ENCODE results near the gene RAB27B. TPM values are rescaled to one million over a fixed set of nuclear protein-coding genes. Genes with fewer than 3 reads are reported as not detected.

RAB27B gene
- total RNA-seq, 1 experiment from 2014 or later, result 0.87 TPM

- Mint-ChIP-seq H3K36me3 (no peaks in the 10 kb centered on the region), H3K4me3 (no peak overlapping the region), H3K27me3 (ENCODE audit: low read depth) (no peaks in the 10 kb centered on the region), H3K27ac (no peak overlapping the region), H3K4me1 (peaks cover 11% of the 10 kb centered on the region), H3K9me3 (no peaks in the 10 kb centered on the region)
- TF ChIP-seq GABPB1 (CRISPR knock-in tag; IDR thresholded peaks at IDR 0.05), result no peak
- TF ChIP-seq IRF2 (CRISPR knock-in tag; IDR thresholded peaks at IDR 0.05; ENCODE audit: borderline replicate concordance, low read depth), result no peak
- no peak for TF ChIP-seq ZMAT4 (CRISPR knock-in tag; IDR thresholded peaks at IDR 0.05)
- TF ChIP-seq ATF3 (CRISPR knock-in tag; conservative IDR thresholded peaks at IDR 0.05), result no peak
- no peak for TF ChIP-seq CBFB (CRISPR knock-in tag; IDR thresholded peaks at IDR 0.05; ENCODE audit: low read depth)
- TF ChIP-seq TCF7 (CRISPR knock-in tag; IDR thresholded peaks at IDR 0.05; ENCODE audit: low read depth), result no peak
- no peak for TF ChIP-seq MXD4 (CRISPR knock-in tag; IDR thresholded peaks at IDR 0.05; ENCODE audit: borderline replicate concordance)
- TF ChIP-seq STAT6 (CRISPR knock-in tag; conservative IDR thresholded peaks at IDR 0.05; ENCODE audit: low read depth), result no peak
- no peak for TF ChIP-seq RORB (CRISPR knock-in tag; IDR thresholded peaks at IDR 0.05)
- no peak for TF ChIP-seq ZNF396 (CRISPR knock-in tag; IDR thresholded peaks at IDR 0.05; ENCODE audit: borderline replicate concordance)
- ATAC-seq (no peak), DNase-seq (ENCODE audit: low spot score) (no peak)
- POLR2A ChIA-PET, result no interaction called here
- CTCF ChIA-PET, result no interaction called here
Measured at GRCh38 chr18:54813305-54813704, 15.0 kb upstream of the RAB27B start.

- peaks cover 11% of the 10 kb centered on the region for H3K4me1 Mint-ChIP-seq
- TF ChIP-seq ZNF219 (CRISPR knock-in tag; IDR thresholded peaks at IDR 0.05; ENCODE audit: borderline replicate concordance) (no peak), NFYB (CRISPR knock-in tag; conservative IDR thresholded peaks at IDR 0.05; ENCODE audit: low read depth) (no peak), ATF6 (CRISPR knock-in tag; IDR thresholded peaks at IDR 0.05) (no peak), ZBTB21 (CRISPR knock-in tag; IDR thresholded peaks at IDR 0.05; ENCODE audit: borderline replicate concordance) (no peak), FOXP4 (CRISPR knock-in tag; IDR thresholded peaks at IDR 0.05) (no peak), ZSCAN18 (CRISPR knock-in tag; IDR thresholded peaks at IDR 0.05) (no peak), CTCF (IDR thresholded peaks at IDR 0.05) (no peak), USF1 (CRISPR knock-in tag; IDR thresholded peaks at IDR 0.05) (no peak)
Measured at GRCh38 chr18:54813977-54814565, 14.2 kb upstream of the RAB27B start.

More at GRCh38 chr18:54813977-54814565, 14.2 kb upstream of the RAB27B start:
- Mint-ChIP-seq H3K36me3 (no peaks in the 10 kb centered on the region), H3K9me3 (no peaks in the 10 kb centered on the region), H3K4me3 (no peak overlapping the region), H3K27ac (no peak overlapping the region), H3K27me3 (ENCODE audit: low read depth) (no peaks in the 10 kb centered on the region)
- ChIA-PET CTCF (no interaction called here), POLR2A (no interaction called here)
- no peak for DNase-seq (ENCODE audit: low spot score)
- ATAC-seq, result no peak

Measured in WTC11 (cell line).